ELF-1 (cell line): ENCODE measurements around the gene TCF25.
A peak's percentile ranks its signal among the peaks of the same experiment; 100 is the strongest.
"Not testable (repeated sequence)": the region's sequence is repeated elsewhere in the genome, so short reads cannot be mapped to it uniquely, and the experiment has no call there.

ENCODE experiments used
- DNase-seq: peaks from one replicate; pipeline ENCODE4 v3.0.0-alpha.2; 2016; ENCODE audit warnings: low read depth, low spot score

The TCF25 gene

DNA sequence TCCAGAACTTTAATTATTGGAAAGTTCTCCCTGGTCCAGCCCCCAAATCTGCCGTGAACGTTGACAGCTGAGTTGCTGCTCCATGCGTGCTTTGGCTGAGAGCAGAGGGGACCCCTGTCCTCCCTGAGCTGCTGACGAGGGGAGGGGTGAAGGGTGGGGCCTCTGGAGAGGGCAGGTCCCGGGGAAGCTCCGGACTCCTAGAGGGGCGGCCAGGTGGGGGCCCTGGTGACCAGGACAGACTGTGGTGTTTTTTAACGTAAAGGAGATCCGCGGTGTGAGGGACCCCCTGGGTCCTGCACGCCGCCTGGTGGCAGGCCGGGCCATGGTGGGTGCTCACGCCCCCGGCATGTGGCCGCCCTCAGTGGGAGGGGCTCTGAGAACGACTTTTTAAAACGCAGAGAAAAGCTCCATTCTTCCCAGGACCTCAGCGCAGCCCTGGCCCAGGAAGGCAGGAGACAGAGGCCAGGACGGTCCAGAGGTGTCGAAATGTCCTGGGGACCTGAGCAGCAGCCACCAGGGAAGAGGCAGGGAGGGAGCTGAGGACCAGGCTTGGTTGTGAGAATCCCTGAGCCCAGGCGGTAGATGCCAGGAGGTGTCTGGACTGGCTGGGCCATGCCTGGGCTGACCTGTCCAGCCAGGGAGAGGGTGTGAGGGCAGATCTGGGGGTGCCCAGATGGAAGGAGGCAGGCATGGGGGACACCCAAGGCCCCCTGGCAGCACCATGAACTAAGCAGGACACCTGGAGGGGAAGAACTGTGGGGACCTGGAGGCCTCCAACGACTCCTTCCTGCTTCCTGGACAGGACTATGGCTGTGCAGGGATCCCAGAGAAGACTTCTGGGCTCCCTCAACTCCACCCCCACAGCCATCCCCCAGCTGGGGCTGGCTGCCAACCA lies 45.3 kb downstream of the TCF25 start, which contains the start of gene MC1R:
MC1R (plus strand) TSS at position 410 of the 895 bp plus-strand sequence; CDS start at position 807, 397 bp downstream.
- peak; percentile 80 for DNase-seq

DNA sequence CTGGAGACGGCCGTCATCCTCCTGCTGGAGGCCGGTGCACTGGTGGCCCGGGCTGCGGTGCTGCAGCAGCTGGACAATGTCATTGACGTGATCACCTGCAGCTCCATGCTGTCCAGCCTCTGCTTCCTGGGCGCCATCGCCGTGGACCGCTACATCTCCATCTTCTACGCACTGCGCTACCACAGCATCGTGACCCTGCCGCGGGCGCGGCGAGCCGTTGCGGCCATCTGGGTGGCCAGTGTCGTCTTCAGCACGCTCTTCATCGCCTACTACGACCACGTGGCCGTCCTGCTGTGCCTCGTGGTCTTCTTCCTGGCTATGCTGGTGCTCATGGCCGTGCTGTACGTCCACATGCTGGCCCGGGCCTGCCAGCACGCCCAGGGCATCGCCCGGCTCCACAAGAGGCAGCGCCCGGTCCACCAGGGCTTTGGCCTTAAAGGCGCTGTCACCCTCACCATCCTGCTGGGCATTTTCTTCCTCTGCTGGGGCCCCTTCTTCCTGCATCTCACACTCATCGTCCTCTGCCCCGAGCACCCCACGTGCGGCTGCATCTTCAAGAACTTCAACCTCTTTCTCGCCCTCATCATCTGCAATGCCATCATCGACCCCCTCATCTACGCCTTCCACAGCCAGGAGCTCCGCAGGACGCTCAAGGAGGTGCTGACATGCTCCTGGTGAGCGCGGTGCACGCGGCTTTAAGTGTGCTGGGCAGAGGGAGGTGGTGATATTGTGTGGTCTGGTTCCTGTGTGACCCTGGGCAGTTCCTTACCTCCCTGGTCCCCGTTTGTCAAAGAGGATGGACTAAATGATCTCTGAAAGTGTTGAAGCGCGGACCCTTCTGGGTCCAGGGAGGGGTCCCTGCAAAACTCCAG lies 46.4 kb downstream of the TCF25 start:
- DNase-seq = no peak

DNA sequence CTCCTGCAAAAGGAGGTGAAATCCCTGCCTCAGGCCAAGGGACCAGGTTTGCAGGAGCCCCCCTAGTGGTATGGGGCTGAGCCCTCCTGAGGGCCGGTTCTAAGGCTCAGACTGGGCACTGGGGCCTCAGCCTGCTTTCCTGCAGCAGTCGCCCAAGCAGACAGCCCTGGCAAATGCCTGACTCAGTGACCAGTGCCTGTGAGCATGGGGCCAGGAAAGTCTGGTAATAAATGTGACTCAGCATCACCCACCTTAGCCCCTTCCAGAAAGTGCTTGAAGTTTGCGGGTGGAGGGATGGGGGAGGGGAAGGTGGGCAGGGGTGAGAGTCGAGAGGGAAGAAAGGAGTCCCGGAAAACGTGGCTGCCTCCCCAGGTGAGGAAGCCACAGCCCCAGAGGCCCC lies 47.3 kb downstream of the TCF25 start:
- DNase-seq = no peak

DNA sequence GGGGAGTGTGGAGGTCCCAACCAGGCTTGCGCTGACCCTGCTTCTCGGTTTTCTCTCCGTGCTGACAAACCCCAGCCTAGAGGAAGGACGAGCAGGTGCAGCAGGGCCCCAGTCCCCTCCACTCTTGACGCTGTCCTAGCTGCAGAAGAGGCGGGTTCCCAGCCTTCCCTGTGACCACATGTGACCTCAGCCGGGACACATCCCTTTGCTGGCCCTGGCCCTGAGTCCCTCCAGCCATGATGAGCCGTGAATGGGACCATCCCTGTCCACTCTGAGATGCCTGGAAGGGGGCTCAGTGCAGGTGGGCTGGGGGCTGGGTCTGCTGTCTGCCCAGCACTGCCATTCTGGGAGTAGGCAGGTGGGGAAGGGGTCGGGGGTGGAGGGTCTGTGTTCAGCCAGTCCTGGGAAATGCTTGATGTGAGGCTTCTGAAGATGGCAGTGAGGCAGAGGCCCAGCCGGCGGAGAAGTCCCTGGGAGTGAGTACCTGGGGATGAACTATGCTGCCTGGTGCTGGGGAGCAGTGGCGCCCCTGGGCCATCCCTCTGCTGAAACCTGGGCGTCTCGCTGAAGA lies 47.8 kb downstream of the TCF25 start:
- peak; percentile 34 for DNase-seq

DNA sequence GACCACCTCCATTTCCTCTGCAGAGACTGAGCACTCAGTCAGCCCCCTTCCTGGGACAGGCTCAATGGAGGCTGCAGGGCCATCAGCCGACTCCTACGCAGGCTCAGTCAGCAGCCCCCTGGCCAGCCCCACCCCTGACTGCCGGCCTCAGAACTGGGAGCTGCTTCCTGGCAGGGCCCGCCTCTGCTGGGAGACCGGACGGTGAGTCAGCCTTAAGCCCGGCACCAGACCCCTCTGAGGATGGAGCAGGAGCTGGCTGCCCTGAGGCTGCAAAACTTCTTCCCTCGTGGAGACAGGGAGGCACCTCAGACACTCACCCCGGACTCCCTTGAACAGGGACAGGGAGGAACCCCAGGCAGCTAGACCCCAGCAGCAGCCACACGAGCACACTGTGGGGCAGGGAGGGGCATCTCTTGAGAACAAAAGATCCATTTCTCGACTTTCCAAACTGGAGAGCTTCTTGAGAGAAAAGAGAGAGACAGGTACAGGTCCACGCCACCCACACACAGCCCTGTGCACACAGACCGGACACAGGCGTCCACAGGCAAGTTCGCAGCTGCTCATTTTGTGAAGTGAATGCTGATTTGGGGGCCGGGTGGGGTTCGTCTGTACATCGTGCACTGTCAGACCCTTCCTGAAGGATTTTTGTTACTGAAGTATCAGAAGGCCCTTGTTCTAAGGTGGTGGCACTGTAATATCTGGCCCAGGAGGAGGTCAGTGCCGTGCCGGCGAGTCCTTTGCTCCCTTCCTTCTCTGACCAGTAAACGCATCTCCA lies 48.5 kb downstream of the TCF25 start:
- peak; percentile 93 for DNase-seq

DNA sequence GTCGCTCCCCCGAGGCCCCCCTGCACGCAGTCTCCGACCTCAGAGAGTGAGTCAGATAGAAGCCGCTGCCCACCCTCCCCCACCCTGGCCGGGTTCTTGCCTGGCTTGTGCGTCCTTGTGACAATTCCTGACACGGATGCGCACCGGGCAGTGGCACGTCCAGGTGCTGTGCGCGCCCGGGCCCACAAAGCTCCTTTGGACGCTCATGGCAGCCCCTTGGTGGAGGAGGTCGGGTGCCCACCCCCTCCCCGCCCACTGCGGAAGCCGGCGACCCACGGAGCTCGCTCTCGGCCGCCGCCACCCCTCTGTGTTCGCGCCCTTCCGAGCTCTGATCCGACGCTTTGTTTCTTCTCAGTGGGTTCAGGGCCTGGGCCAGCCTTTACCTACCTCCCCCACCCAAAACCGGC lies 49.1 kb downstream of the TCF25 start:
- DNase-seq = peak; percentile 88

DNA sequence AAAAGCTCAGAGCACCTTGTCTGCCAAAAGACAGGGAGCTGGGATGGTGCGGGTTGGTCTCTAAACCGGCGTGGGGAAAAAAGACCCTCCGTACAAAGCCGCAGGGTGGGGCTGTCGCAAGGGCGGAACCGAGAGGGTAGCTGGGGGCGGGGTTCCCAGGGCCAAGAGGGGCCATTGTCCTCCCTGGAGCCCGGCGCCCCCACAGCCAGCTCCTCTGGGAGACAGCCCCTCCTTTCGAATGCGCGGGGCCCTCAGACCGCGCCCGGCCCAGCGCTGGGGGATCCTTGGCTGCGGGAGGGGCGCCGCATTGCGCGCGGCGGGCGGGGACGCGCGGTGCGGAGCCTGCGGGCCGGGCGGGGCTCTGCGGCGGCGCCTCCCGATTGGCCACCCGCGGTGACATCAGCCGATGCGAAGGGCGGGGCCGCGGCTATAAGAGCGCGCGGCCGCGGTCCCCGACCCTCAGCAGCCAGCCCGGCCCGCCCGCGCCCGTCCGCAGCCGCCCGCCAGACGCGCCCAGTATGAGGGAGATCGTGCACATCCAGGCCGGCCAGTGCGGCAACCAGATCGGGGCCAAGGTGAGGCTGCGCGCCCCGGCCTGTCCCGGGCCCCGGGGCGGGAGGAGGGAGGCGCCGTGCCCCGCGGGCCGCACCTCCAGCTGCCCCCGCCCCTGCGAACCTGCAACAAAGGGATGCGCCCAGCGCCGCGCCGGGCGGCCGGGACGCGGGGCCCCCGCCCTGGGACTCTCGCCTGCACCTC lies 49.7 kb downstream of the TCF25 start, which contains the start of gene TUBB3:
TUBB3 (plus strand) TSS at position 459 of the 756 bp plus-strand sequence; CDS start at position 519, 60 bp downstream.
- peak; percentile 91 for DNase-seq

DNA sequence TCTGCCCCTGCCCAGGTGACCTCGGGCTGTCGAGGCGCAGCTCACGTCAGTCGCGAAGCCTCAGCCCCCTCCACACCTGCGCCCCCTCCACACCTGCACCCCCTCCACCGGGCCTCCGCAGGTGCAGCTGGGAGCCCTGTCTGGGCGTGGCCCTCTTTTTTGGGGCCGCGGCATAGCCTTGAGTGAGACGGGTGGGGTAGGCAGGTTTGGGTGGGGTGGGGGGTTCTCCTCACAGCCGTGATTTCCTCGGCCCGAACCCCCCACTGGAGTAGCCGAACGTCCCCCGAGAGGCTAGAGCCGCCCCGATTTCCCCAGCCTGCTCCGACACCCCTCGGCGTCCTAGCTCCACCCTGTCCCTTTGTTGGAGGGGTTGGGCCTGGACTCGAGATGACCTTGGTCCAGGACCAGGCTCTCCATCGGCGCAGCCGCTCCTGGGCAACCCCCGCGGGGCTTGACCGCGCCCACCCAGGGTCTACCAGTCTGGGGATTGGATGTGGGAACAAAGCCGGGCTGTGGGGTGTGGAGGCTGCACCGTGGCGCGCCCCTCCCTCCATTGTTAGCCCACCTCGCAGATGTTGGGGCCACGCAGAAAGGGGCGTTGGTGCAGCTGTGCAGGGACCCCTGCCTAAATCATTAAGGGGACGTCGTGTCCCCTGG lies 50.4 kb downstream of the TCF25 start:
- peak; percentile 64 for DNase-seq

DNA sequence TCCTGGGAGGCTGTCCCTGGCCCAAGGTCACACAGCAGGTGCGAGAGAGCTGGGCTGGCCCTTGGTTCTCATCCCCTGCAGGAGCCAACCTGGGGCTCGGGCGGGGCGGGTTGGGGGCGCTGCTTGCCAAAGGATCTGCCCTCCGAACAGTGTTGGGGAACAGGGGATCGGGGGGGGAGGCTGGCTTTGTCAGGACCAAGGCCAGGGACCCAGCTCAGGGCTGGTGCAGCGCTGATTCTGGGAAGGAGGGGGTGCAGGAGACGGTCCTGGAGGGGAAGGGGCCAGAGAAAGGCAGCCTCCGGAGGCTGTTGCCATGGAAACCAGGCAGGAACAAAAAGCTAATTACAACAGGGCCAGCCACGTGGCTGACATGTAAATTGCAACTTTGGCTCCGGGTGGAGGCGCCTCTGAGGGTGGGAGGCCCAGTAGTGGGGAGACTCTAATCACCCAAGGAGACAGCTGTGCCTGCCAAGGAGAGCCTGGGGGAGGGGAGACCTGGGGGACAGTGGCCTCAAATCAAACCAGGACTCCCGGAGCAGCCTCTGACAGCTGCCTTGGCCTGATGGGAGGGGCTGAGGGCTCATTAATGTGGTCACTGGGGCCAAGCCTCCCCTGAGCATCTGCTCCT lies 51.0 kb downstream of the TCF25 start:
- DNase-seq = peak; percentile 90

DNA sequence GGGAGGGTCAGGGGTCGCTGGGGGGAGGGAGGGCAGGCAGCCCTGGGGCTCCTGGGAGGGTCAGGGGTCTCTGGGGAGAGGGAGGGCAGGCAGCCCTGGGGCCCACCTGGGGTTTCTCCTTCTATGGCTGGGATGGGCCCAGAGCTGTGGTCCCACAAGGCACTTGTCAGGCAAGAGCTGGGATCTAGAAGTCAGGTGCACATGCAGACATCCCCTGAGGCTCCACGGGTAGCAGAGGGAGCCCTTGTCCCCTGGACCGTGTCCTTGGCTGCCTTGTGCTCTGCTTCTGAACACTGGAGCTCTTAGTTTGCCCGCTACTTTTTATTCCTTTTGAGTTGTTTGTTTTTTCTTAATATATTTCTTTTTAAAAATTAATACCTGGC lies 51.5 kb downstream of the TCF25 start:
- peak; percentile 50 for DNase-seq

DNA sequence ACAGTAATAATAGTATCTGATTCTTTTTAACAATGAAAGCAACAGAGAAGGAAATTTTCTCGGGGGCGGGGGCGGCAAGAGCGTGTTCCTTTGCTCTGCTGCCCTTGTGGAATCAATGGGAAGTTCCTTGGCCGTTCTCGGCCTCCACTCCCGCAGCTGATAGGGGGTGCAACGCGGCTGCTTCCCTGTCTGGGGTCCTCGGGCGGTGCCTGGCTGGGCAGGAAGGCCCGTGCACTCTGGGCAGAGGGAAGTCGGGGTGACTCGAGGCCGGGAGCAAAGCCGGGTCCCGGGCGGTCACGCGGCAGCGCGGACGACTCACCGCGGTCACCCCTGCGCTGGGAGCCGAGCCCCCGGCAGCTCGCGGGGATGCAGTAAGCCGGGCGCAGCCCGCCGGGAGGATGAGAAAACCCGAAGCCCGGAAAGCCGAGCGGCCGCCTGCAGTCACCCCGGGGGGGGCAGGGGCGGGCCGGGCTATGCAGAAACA lies 52.2 kb downstream of the TCF25 start:
- no peak for DNase-seq

DNA sequence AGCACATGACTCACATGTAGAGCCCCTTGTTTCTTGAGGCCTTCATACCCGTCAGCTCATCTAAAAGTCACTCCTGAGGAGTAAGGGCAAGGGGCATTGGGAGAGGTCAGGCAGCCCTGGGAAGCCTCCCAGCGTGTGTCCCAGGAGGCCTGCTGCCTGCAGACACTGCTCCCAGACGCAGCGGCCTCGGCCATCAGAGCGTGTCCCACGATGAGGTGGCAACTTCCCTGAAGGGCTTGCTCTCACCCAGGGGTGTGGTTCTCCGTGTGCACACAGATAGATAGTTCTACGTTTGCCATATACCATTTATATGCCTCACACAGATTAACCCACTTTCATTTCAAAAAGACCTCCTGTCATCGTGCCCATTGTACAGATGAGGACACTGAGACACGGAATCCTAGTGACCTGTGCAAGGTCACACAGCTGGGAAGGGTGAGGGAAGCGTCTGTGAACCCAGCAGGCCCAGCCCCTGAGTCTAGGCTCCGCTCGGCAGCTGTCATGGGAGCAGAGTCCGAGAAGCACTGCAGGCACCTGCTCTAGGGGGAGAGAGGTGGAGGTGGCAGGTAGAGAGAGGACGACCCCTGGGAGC lies 58.0 kb downstream of the TCF25 start:
- DNase-seq = no peak

DNA sequence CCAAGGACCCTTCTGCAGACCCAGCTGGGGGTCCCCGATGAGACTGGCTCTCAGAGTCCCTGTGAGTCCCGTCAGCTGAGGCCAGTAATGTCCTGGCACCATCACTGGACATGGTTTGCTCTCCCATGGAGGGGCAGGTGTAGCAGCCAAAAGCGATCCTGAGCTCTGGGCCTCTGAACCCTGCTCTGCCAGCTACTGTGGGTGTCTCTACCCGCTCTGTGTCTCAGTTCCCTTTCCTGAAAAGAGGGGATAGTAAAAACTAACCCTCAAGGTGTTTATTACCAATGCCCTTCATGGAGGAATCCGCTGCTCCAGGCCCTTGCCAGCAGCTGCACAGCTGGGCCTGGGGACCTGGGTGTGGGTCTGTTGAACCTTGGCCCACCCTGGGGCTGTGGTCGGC lies 58.6 kb downstream of the TCF25 start:
- DNase-seq = no peak

DNA sequence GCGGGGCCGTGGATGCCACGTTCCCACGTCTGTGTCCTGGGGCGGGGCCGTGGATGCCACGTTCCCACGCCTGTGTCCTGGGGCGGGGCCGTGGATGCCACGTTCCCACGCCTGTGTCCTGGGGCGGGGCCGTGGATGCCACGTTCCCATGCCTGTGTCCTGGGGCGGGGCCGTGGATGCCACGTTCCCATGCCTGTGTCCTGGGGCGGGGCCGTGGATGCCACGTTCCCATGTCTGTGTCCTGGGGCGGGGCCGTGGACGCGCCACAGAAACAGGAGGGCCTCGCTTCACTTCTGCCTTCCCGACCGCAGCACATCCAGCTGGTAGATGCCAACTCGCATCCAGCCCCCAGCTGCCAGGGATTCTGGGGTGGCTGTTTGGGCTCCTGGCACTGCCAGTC lies 60.6 kb downstream of the TCF25 start:
- DNase-seq = not testable (repeated sequence)

DNA sequence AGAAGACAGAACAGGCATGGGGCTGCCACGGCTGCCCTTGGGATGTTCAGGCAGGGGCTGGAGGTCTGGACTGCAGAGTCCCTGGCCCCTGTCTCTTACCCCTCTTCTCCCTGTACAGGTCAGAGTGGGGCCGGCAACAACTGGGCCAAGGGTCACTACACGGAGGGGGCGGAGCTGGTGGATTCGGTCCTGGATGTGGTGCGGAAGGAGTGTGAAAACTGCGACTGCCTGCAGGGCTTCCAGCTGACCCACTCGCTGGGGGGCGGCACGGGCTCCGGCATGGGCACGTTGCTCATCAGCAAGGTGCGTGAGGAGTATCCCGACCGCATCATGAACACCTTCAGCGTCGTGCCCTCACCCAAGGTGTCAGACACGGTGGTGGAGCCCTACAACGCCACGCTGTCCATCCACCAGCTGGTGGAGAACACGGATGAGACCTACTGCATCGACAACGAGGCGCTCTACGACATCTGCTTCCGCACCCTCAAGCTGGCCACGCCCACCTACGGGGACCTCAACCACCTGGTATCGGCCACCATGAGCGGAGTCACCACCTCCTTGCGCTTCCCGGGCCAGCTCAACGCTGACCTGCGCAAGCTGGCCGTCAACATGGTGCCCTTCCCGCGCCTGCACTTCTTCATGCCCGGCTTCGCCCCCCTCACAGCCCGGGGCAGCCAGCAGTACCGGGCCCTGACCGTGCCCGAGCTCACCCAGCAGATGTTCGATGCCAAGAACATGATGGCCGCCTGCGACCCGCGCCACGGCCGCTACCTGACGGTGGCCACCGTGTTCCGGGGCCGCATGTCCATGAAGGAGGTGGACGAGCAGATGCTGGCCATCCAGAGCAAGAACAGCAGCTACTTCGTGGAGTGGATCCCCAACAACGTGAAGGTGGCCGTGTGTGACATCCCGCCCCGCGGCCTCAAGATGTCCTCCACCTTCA lies 61.5 kb downstream of the TCF25 start:
- DNase-seq = no peak

DNA sequence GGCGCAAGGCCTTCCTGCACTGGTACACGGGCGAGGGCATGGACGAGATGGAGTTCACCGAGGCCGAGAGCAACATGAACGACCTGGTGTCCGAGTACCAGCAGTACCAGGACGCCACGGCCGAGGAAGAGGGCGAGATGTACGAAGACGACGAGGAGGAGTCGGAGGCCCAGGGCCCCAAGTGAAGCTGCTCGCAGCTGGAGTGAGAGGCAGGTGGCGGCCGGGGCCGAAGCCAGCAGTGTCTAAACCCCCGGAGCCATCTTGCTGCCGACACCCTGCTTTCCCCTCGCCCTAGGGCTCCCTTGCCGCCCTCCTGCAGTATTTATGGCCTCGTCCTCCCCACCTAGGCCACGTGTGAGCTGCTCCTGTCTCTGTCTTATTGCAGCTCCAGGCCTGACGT lies 62.2 kb downstream of the TCF25 start:
- not testable (repeated sequence) for DNase-seq

DNA sequence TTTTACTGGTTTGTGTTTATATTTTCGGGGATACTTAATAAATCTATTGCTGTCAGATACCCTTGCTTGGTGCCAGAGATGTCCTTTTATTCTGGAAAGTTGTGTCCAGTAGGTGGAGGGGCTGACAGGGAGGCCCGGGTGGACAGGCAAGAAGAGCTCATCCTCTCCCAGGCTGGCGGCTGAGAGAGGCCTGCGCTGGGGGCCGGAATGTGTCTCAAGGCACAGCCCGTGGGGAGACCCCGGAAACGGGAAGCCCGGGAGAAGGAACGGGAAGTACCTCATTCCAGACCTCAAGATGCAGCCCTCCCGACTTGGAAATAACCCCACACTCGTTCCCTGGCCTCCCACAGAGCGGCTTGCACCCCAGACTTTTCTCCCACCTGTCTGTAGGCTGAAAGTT lies 62.6 kb downstream of the TCF25 start:
- DNase-seq = no peak

DNA sequence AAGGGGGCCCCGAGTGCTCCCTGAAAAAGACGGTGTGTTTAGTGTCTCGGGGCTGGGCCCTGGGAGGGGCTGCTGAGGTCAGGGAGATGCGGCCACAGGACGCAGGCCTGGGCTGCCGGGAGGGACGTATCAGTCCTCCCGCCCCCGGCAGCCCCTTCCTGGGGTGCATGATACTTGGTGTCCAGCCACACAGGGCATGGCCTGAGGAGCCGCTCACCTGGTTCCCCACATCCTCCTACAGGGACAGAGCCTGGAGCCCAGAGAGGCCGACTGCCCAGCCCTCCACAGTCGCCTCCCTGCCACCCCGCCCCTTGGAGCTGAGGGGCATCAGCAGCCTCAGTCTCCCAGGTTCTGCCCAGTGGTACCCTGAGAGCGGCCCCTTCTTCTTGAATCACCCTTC lies 63.1 kb downstream of the TCF25 start:
- DNase-seq = no peak
